GM12891 (cell line): Measurements from ENCODE around the gene PTX4.

Source experiments
- PAX5 ChIP-seq: IDR thresholded peaks from 2 replicates; pipeline ENCODE4 v1.6.1; 2011; ENCODE audit warnings: low read length, moderate library complexity, mild to moderate bottlenecking; ENCODE audit not compliant: insufficient read depth, severe bottlenecking
- POLR2A ChIP-seq: IDR thresholded peaks from 2 replicates; pipeline ENCODE4 v1.6.1; 2011; ENCODE audit warnings: low read depth, low read length, control low read depth
- POLR2AphosphoS5 ChIP-seq: IDR thresholded peaks from 2 replicates; pipeline ENCODE4 v1.6.1; 2011; ENCODE audit warnings: low read depth, low read length, control low read depth
- POU2F2 ChIP-seq: IDR thresholded peaks from 2 replicates; pipeline ENCODE4 v1.6.1; 2011; ENCODE audit warnings: low read depth, mild to moderate bottlenecking, control low read depth, low read length, moderate library complexity
- SPI1 ChIP-seq: IDR thresholded peaks from 2 replicates; pipeline ENCODE4 v1.6.1; 2011; ENCODE audit warnings: low read depth, low read length, control low read depth
- TAF1 ChIP-seq: IDR thresholded peaks from 2 replicates; pipeline ENCODE4 v1.6.1; 2011; ENCODE audit warnings: low read depth, low read length, control low read depth

- no peak for TF ChIP-seq POLR2A
- TF ChIP-seq POU2F2, result no peak
- TF ChIP-seq POLR2AphosphoS5, result no peak
- TF ChIP-seq TAF1, result no peak
- no peak for TF ChIP-seq SPI1
- no peak for TF ChIP-seq PAX5
Measured at GRCh38 chr16:1474082-1474795, 14.5 kb downstream of the PTX4 start.
